GM18505 (cell line): ENCODE measurements around the gene LHFPL2.

Experiments
- ATAC-seq: cut with Tn5 transposase; IDR thresholded peaks from one replicate; pipeline ENCODE4 v1.9.1; 2021; ENCODE audit not compliant: unreplicated experiment
- POLR2A ChIP-seq: IDR thresholded peaks from 4 replicates; pipeline ENCODE4 v1.6.1; 2011; ENCODE audit warnings: borderline replicate concordance; ENCODE audit not compliant: insufficient read depth, insufficient read length; ENCODE audit errors: extremely low read depth

LHFPL2 gene

GRCh38 chr5:78534905-78535200, 113.7 kb downstream of the LHFPL2 start:
- TF ChIP-seq POLR2A = no peak
- no peak for ATAC-seq

GRCh38 chr5:78534148-78534904, 114.2 kb downstream of the LHFPL2 start:
- no peak for ATAC-seq
- no peak for TF ChIP-seq POLR2A

GRCh38 chr5:78533356-78533755, 115.2 kb downstream of the LHFPL2 start:
- no peak for ATAC-seq
- no peak for TF ChIP-seq POLR2A

- ATAC-seq = no peak
- TF ChIP-seq POLR2A = no peak
These were observed 118.1 kb downstream of the LHFPL2 start for GRCh38 chr5:78530342-78531096.

GRCh38 chr5:78527925-78528324, 120.6 kb downstream of the LHFPL2 start:
- TF ChIP-seq POLR2A = no peak
- no peak for ATAC-seq

GRCh38 chr5:78527054-78527859, 121.3 kb downstream of the LHFPL2 start:
- no peak for ATAC-seq
- no peak for TF ChIP-seq POLR2A

- ATAC-seq = no peak
- no peak for TF ChIP-seq POLR2A
These were observed 122.5 kb downstream of the LHFPL2 start for GRCh38 chr5:78526049-78526525.

- no peak for TF ChIP-seq POLR2A
- no peak for ATAC-seq
These were observed 125.0 kb downstream of the LHFPL2 start for GRCh38 chr5:78523314-78524193.

- ATAC-seq = no peak
- no peak for TF ChIP-seq POLR2A
These were observed 125.9 kb downstream of the LHFPL2 start for GRCh38 chr5:78522476-78523260.

GRCh38 chr5:78521455-78521854, 127.1 kb downstream of the LHFPL2 start:
- no peak for TF ChIP-seq POLR2A
- ATAC-seq = no peak

GRCh38 chr5:78519198-78519941, 129.2 kb downstream of the LHFPL2 start:
- ATAC-seq = no peak

GRCh38 chr5:78518365-78519197, 130.0 kb downstream of the LHFPL2 start:
- ATAC-seq = no peak
- no peak for TF ChIP-seq POLR2A

More at GRCh38 chr5:78519198-78519941, 129.2 kb downstream of the LHFPL2 start:
- TF ChIP-seq POLR2A = no peak
